ENCODE measurements around the gene ARL17B.
"Not testable (repeated sequence)": the region's sequence is repeated elsewhere in the genome, so short reads cannot be mapped to it uniquely, and the experiment has no call there.

- TF ChIP-seq POLR2A (IDR thresholded peaks at IDR 0.05; ENCODE audit: low read depth, low read length); MAX (IDR thresholded peaks at IDR 0.05; ENCODE audit: insufficient read depth, insufficient read length): not testable (repeated sequence)
These were observed 116.4 kb downstream of the ARL17B start for GRCh38 chr17:46244949-46245768.
